ENCODE results near the gene MID1.

- TF ChIP-seq POLR2A (IDR thresholded peaks at IDR 0.05; ENCODE audit: low read length) (no peak), CTCF (IDR thresholded peaks at IDR 0.05) (no peak), NPAS2 (CRISPR knock-in tag; IDR thresholded peaks at IDR 0.05; ENCODE audit: borderline replicate concordance) (no peak)
Observed at GRCh38 chrX:10404436-10404835, 215.9 kb downstream of the MID1 start.
